SK-N-SH (cell line): ENCODE measurements around the gene AKAP11.

ENCODE experiments used
- NRF1 ChIP-seq: IDR thresholded peaks from 2 replicates; pipeline ENCODE4 v1.6.1; 2012; ENCODE audit warnings: low read depth, mild to moderate bottlenecking, low read length
- SIN3A ChIP-seq: IDR thresholded peaks from 2 replicates; pipeline ENCODE4 v1.6.1; 2012; ENCODE audit warnings: low read depth, mild to moderate bottlenecking, low read length, moderate library complexity, borderline replicate concordance
- TEAD4 ChIP-seq: IDR thresholded peaks from 2 replicates; pipeline ENCODE4 v1.4.0; 2012; ENCODE audit warnings: mild to moderate bottlenecking, borderline replicate concordance; ENCODE audit not compliant: insufficient read depth
- TF ChIP-seq, protein P1 (sequence below): fragments of 200-600 bp; sonication (generic); IDR thresholded peaks from 2 replicates; pipeline ENCODE4 v1.6.1; 2017; ENCODE audit warnings: antibody characterized with exemption, mild to moderate bottlenecking, moderate library complexity

DNA sequence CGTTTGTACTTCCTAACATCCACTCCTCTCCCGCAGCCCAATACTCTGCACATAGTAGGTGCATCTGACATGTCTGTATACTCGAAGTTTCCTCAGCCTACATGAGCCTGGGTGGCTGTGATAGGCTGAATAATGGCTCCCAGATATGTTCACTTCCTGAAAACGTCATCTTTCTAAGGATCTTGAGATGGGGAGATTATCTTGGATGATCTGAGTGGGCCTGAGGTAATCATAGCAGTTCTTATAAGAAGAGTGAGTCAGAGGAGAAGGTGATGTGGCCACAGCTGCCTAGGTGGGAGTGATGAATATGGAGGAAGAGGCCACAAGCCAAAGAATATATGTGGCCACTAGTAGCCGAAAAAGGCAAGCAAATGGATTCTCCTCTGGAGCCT lies 84.2 kb downstream of the AKAP11 start:
- TF ChIP-seq SIN3A (no peak), NRF1 (no peak), TEAD4 (no peak)
- TF ChIP-seq, protein P1, sequence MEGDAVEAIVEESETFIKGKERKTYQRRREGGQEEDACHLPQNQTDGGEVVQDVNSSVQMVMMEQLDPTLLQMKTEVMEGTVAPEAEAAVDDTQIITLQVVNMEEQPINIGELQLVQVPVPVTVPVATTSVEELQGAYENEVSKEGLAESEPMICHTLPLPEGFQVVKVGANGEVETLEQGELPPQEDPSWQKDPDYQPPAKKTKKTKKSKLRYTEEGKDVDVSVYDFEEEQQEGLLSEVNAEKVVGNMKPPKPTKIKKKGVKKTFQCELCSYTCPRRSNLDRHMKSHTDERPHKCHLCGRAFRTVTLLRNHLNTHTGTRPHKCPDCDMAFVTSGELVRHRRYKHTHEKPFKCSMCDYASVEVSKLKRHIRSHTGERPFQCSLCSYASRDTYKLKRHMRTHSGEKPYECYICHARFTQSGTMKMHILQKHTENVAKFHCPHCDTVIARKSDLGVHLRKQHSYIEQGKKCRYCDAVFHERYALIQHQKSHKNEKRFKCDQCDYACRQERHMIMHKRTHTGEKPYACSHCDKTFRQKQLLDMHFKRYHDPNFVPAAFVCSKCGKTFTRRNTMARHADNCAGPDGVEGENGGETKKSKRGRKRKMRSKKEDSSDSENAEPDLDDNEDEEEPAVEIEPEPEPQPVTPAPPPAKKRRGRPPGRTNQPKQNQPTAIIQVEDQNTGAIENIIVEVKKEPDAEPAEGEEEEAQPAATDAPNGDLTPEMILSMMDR: no peak
